MV-4-11 (cell line): ENCODE results near the gene DNASE1L2.

Source experiments
- DNase-seq: peaks from one replicate; lab custom pipeline; 2025; lab: John Stamatoyannopoulos, UW

Gene DNASE1L2, protein sequence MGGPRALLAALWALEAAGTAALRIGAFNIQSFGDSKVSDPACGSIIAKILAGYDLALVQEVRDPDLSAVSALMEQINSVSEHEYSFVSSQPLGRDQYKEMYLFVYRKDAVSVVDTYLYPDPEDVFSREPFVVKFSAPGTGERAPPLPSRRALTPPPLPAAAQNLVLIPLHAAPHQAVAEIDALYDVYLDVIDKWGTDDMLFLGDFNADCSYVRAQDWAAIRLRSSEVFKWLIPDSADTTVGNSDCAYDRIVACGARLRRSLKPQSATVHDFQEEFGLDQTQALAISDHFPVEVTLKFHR

GRCh38 chr16:2236337-2237101 is at the start of gene DNASE1L2:
Gene DNASE1L2, plus strand, starts transcription at chr16:2236444. Its CDS starts 373 bp downstream, at chr16:2236817.
- no peak for DNase-seq

GRCh38 chr16:2186505-2186904 is 49.7 kb upstream of the DNASE1L2 start:
- DNase-seq: no peak

GRCh38 chr16:2187212-2187611 is 49.0 kb upstream of the DNASE1L2 start:
- DNase-seq: no peak

DNA sequence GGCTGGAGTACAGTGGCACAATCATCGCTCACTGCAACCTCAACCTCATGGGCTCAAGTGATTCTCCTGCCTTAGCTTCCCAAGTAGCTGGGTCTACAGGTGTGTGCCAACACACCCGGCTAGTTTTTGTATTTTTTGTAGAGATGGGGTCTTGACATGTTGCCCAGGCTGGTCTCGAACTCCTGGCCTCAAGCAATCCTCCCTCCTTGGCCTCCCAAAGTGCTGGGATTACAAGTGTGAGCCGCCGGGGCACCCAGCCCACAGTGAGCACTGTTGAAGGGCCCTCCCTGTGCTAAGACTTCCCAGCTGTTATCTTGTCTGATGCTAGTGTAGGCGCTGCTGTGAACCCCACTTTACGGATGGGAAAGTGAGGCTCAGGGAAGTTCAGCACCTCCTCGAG is 47.8 kb upstream of the DNASE1L2 start:
- no peak for DNase-seq

- DNase-seq: no peak
Observed at GRCh38 chr16:2189252-2189893, 46.9 kb upstream of the DNASE1L2 start.

DNA sequence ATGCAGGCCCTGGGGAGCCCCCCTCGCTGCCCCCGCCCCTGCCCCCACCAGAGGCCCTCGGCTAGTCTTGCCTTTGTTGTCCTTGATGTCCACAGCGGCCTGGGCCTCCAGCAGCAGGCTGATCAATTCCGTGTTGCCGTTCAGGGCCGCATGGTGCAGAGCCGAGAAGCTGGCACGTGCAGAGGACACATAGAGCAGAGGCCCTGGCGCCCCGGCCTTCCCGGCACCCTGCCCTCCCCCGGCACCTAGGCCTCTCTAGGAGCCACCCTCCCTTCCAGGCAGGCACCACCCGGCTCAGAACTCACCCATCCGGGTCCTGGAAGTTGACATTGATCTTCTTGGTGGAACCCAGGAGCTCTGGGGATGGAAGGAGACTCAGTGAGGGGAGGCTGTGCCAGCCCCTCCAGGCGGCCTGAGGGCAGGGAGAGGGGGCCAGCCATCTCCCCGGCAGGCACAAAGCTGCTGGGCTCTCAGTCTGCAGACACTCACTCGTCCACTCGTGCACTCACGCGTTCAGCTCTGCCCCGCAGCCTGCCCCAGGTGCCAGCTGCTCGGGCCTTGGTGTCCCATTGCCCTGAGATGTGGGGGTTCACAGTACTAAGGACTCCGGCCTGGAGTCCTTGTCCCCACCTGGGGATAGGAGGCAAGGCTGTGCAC is 46.1 kb upstream of the DNASE1L2 start:
- DNase-seq: no peak

DNA sequence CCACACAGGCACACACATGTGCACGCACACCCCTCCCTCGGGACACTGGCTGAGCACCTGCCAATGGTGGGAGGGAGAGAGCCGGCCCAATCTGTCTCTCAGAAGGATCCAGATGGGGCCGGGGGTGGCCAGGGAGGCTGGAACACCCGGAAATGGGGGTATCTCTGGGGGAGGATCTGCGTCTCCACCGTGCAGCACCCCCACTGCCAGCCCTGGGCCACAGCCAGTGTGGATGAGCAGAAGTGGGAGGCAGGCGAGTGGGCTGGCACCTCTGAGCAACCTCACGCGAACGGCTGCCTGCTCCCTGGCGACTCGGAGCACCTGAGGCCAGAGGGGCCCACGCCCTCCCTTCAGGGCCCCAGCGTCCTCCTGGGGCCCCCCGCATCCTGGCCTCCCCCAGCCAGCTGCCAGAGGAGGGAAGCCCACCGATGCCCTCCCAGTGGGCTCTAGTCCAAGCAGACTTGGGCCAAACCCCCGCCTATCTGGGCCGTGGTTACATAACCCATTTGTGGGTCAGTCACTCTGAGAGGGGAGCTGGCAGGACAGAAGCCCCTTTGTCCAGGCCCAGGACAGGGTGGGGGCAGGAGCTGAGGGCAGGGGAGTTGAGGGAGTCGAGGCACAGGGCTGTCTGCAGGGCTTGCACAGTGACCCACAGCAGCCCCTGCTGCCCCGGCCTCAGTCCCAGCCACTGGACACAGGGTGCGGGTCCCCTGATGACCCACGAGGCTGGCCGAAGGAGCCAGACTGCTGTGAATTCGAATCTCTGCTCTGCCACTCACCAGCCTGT is 45.4 kb upstream of the DNASE1L2 start:
- DNase-seq: no peak

GRCh38 chr16:2191446-2191706 is 44.9 kb upstream of the DNASE1L2 start:
- DNase-seq: no peak

GRCh38 chr16:2194166-2194834 is 41.9 kb upstream of the DNASE1L2 start:
- DNase-seq: no peak

DNA sequence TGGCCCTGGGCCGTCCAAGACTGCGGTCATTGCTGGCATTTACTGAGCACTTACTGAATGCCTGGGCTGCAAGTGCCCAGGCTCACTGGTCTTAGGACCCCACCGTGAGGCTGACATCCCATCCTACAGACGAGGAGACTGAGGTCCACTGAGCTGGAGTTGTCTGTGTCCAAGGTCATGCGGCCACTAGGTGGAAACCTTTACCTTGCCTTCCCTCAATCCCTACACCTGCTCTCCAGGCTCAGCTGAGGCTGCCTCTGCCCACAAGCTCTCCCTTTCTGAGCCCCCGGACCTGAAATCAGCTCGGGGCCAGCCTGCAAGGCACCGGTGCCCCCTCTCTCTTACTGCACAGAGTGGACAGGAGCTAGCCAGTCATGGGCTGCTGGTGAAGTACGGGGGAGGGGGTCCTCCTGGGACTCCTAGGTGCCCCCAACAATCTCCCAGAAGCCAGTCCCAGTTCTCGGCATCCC is 41.4 kb upstream of the DNASE1L2 start:
- DNase-seq: no peak

DNA sequence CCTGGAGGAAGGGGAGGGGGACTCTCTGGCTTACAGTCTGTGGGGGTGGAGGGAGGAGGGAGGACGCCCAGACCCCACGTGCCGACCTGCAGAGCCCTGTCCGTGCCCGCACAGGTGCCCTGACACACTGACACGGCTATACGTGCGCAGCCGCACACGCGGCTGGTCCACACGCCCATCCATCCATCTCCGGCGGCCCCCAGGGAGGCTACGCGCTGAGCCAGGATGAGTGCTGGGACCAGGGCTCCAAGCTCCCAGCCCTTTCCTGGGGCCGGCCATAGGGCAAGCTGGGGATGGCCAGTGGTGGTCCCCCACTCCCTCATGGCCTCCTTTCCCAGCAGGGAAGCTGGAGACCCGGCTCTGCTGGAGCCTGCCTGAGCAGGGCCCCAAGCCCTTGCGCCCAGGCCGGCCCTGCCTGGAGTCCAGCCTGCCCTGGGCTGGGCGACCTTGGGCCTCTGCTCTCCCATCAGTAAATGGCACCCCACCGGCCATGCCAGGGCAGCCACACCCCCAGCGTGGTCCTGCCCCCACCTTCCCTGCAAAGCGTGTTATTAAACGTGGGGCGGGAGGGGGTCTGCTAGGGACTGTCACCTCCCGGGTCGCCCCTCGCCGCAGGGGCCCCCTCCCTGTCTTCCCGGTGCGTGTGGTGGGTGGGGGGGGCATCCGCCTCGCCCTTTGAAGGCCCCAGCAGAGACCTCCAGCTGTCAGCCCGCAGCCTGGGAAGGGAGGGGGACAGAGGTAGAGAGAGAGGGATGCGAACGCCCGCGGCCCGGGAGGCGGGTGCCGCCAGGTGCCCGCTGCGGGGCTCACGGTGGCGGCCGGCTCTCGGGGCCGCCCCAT is 40.7 kb upstream of the DNASE1L2 start:
- DNase-seq: no peak

DNA sequence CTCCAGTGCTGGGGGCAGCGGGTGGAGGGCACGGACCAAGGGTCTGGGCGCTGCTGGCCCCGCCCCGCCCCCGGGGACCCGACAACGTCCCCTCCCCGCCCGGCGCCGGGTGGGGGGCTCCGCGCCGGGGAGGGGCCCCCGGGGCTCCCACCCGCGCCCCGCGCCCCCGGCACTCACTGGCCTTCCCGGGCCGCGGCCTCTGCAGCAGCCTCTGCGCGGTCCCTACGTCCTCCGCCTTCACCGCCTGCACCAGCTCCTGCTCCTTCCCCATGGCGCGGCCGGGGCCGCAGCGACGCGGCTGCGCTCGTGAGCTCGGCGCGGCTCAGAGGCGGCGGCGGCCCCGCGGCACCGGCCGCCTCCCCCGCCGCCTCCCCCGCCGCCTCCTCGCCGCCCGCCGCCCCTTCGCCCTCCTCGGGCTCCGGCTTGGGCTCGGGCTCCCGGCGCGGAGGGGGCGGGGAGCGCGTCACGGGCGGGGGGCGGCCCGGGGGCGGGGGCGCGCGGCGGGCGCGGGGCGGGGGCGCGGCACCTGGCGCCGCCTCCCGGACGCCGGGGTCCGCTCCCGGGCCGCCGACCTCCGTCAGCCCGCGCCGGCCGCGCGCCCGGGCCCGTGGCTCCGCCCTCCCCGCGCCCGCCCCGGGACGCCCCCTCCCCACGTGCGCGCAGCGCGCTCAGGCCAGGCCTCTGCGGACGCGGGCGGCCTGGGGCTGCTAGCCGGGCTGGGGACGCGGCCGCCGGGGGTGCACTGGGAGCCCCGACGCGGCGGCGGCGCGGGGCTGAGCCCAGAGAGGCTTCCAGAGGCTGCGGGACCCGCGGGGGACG is 39.9 kb upstream of the DNASE1L2 start, which contains the start of gene CASKIN1:
CASKIN1 (minus strand) TSS at position 444 of the 819 bp plus-strand sequence; CDS start at position 271, 173 bp downstream.
- DNase-seq: no peak

- DNase-seq: no peak
Observed at GRCh38 chr16:2196981-2197511, 39.2 kb upstream of the DNASE1L2 start.

- no peak for DNase-seq
Observed at GRCh38 chr16:2197765-2198164, 38.5 kb upstream of the DNASE1L2 start.

GRCh38 chr16:2198283-2198682 is 38.0 kb upstream of the DNASE1L2 start:
- DNase-seq: no peak

GRCh38 chr16:2199095-2199494 is 37.1 kb upstream of the DNASE1L2 start:
- DNase-seq: no peak

DNA sequence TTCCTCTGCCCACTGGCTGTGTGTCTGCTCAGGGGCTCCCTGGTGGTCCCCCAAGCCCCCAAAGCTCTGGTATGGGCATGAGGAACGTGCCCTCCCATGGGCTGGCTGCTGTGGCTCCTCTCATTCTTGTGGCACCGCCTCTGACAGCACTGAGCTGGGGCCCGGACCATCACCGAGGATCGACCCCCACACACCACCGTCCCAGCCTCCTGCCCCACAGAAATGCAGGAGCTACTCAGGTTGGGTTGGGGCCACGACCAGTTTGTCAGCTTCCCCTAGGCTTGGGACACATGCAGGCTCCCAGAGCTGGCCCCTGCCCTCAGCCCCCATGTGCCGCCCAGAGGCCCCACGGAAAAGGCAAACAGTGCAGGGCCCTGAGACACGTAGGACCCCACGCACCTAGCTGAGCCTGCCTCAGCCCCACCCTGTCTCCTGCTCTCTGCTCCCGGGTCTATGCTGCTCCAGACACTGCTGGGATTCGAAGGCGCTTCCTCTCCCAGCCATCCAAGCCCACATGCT is 36.6 kb upstream of the DNASE1L2 start:
- no peak for DNase-seq

DNA sequence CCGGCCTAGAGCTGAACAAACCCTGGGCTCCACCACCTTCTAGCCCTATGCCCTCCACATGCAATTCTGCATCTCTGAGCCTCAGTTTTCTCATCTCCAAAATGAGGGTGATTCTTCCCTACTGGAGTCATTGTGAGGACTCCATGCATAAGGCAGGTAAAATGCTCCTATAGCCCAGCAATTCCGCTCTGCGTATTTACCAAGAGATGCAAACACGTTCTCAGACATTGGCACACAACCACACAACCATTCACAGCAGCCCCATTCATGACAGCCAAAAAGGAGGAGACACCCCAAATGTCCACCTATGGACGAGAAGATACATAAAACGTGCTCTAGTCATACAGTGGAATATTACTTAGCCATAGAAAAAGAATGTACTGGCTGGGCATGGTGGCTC is 35.9 kb upstream of the DNASE1L2 start:
- DNase-seq: no peak
